Ishikawa (cell line): ENCODE data around the gene PCCA.

Experiments
- EP300 ChIP-seq: IDR thresholded peaks from 2 replicates; pipeline ENCODE4 v1.6.1; 2012; ENCODE audit warnings: borderline replicate concordance
- FOXM1 ChIP-seq: IDR thresholded peaks from 2 replicates; pipeline ENCODE4 v1.6.1; 2012; ENCODE audit warnings: low read depth, borderline replicate concordance
- YY1 ChIP-seq: IDR thresholded peaks from 2 replicates; pipeline ENCODE4 v1.6.1; 2012; ENCODE audit warnings: low read depth

DNA sequence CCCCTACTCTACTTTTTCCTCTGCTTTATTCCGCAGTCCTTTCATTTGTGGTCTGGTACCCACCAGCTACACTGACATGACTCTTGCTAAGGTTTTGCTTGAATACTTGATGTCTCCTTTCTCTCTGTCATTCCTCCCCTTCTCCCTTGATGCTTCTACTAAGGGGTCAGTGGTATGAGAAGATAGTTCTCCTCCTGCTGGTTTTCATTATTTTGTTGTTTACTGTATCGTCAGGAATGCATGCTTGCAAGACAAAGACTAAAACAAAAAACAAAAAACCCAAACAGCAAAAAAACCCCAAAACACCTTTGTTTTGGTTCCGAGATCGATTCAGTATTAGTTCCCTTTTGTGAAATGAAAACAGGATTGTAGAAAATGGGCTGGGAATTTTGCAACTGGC lies 59.5 kb downstream of the PCCA start:
- TF ChIP-seq FOXM1 (no peak), YY1 (no peak), EP300 (no peak)
